ENCODE measurements around the gene CHN2.
"Not testable (repeated sequence)": the region's sequence is repeated elsewhere in the genome, so short reads cannot be mapped to it uniquely, and the experiment has no call there.

CHN2 gene

GRCh38 chr7:29190349-29191045, 4.1 kb upstream of the CHN2 start:
- no peak for DNase-seq

DNA sequence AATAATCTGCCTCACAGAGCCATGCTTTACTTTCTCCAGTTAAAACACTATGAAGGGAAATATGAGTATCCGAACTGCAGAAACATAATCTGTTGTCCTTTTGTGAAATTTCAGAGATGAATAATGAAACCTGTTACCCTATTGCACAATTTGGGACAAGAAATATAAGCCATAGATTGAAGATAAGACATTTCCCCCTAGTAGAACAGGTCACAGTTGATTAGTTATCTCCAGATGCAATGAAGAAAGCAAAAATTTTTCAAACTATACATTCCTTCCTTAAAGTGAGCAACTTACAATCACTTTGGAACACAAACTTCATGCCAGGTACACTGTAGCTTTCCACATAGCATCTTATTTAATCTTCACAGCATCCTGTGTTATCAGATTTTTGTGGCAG, 2.3 kb upstream of the CHN2 start:
- no peak for DNase-seq

DNA sequence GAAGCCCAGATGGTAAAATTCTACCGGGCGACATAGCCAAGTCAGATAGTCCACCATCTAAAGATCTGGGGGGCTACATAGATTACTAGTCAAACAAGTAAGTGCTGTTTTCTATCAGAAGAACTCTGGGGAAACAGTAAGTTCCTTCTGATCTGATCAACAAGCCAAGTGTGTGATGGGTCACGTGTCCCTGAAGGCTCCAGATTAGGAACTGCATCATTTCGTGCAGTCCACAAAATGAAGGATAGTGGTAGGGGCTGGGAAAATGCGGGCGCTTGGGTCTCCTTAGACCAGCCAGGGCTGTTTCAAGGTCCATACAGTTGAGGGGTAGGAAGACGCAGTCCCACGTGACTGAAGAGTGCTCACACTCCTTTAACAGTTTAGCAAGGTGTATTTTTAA, 1.8 kb upstream of the CHN2 start:
- DNase-seq: no peak

- no peak for DNase-seq
Measured at GRCh38 chr7:29193316-29194205, 1.0 kb upstream of the CHN2 start.

DNA sequence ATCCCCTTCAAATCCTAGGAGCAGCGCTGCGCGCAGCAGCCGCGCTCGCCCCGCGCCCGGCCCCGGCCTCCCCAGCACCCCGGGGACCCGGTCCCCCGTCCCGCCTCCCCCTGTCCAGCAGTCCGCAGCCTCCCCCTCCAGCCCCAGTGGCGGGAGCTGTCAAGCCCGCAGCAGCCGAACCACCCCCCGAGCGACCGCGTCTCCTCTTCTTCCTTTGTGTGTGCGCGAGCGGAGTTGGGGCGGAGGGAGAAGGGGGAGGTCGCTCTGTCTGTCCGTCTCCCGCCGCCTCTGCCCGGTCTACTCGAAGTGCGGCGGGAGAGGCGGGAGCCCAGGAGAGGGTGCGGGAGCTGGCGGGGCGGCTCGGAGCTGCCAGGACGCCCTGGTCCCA, 375 bp upstream of the CHN2 start:
- DNase-seq: peak; percentile 41

DNA sequence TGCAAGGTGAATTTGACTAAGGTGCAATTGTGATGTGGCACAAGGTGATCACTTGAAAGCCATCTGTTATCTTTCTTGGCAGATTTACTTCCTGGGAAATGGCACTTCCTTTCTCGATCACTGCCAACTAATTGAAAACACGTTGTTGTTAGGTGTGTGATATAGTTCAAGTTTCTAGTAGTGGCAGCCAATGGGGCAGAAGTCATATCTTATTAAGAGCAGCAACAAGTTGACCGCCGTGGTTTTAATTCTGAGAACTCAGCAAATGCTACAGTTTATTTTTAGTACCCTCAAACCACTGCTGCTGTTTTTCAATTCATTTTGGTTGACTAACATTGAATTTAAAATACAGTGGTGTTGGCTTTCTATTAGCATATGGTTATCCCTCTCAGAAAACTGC, 1.6 kb downstream of the CHN2 start:
- DNase-seq: peak; percentile 67

GRCh38 chr7:29196971-29197595, 2.5 kb downstream of the CHN2 start:
- no peak for DNase-seq

DNA sequence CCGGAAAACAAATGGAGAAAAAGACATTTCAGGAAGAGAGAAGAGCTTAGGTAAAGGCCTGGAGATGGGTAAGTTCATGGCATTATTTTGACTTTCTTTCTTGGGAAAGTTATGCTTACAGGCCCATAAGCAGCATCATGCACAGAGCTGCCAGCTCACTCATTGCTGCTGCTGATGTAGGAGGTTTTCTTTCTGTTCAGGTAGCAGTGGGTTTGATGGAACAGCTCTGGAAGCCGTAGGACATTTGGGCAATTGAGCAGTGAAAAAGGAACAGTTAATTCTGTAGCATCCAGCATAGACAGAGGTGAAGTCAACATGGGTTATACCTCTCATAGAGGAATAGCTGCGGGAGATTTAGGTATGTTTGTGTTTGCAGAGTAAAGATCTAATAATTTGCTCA, 3.3 kb downstream of the CHN2 start:
- DNase-seq: no peak

- no peak for DNase-seq
Measured at GRCh38 chr7:29199776-29200175, 5.2 kb downstream of the CHN2 start.

DNA sequence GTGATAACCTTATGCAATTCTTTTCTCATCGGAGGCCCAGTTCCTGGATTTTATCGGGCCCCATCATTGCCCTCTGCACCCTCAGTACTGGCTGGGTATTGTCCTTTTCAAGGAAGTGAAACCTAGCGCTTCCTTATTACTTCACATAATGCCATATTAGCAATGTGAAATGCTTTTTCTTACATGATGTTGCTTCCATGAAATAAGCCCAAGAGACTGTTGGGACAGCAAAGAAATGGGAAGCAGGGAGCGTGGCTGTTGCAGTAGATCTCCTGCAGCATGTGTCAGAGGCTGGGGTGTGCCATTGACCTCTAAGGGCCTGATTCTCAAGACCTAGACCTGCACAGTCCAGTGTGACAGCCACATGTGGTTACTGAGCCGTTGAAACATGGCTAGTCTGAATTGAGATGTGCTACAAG, 8.1 kb downstream of the CHN2 start:
- no peak for DNase-seq

DNA sequence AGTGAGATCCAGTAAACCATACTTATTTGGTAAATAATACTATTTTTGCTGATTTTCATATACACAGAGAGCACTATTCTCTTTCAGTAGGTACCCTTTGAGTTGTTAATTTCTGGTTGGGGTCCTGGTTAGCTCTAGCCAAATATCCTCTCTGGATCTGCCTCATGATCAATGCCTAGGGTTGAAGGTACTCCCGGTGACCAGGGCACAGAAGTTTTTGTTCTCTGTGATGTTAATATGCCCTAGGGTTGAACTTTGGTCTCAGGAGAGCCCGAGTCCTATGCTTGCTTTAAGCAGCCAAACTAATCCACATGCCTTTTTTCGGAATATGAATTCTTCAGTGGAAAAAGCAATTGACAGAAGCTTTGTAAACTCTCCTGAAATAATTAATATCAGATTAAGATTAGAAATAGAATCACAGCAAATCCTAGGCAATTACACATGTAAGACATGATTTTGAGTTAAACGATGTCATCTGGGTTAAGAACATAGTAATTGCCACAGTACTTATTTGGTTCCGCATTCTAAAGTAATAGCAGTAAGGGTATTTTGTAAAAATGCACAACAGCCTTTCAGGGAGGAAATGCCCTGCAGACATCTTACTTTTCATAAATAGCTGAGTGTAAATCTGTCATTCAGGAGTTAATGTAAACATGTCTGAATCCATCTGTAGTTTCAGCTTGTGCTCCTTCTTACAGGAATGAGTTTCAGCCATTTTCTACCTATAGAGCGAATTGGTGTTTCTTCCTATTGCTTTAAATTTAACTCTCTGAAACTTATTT, 10.1 kb downstream of the CHN2 start:
- DNase-seq: no peak

DNA sequence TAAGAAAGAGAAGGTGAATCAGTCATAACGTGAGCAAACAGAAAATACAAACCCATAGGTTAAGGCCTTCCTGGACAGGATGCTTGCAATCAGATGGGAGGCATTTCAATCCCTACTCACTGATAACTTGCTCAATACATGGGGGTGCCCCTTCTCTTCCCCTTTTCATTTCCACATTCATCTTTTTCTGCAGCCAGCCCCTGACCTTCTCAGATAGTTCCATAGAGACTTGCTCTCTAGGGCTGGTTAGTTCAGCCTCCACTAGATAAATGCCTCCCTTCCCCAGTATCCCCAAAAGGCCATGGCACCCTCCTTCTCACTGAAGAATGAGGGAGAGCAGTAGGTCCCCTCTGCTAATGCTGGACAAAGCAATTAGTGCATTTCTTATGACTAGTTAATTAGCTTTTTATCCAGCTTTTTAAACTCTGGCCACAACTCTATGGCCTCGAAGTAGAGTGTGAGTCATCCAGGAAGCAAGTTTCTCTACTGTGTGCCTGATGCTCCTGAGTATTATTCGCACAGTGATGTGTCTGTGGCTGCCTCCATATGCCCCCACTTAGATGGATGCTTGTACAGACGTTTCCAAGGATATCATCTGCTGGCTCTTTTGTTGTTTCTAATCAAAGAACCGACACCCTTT, 12.7 kb downstream of the CHN2 start:
- no peak for DNase-seq

- no peak for DNase-seq
Measured at GRCh38 chr7:29208410-29209250, 14.1 kb downstream of the CHN2 start.

GRCh38 chr7:29209745-29210144, 15.2 kb downstream of the CHN2 start:
- no peak for DNase-seq

DNA sequence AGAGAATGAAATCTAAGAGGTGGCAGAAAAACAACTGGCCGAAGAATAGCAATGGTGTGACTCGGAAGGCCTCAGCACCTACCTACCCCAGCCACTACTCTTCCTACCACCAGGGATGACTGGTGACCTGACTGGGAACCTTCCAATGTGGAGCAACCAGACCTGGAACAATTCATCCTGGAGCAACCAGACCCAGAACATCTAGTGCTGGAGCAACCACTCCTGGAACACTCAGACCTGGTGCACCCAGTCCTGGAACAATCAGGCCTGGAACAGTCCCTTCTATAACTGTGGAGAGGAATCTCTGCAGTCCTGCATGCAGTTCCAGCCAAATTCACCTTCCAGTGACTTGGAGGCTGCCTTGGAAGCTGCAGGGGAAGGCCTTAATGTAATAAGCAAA, 18.2 kb downstream of the CHN2 start:
- not testable (repeated sequence) for DNase-seq

DNA sequence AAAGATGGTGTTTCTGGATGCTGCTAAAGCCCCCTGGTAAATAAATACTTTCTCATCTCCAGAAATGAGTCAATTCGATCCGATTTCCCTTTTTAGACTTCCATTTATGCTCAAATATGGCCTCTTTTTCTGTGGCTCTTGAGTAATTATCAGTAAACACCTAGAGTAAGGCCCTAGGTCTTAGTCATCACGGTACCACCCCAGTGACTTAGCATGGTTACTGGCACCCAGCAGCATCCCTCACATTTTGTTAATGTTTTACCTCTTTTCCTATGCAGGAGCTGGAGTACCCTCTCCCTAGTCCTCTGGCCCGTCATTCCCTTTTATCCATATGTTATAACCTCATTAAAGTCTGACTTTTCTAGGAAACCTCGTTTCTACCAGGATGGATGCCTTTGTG, 19.5 kb downstream of the CHN2 start:
- DNase-seq: no peak

- no peak for DNase-seq
Measured at GRCh38 chr7:29214816-29215215, 20.2 kb downstream of the CHN2 start.

DNA sequence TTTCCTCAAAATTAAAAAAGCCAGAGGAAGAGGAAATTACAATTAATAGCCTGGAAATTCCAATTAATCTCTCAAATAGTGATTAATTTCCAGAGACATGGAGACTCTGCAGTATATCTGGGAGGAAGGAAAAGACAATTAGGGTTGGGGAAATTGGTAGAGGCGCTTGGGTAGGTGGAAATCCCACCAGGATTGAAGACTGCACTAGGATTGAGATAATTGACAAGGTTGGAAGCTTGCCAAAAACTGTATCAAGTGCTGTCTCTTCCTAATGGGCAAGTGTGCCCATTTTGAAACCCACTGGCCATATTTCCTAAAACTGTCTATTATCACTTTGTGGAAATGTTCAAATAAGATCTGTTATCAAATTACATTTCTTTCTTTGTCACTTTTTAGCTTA, 21.6 kb downstream of the CHN2 start:
- no peak for DNase-seq

- DNase-seq: no peak
Measured at GRCh38 chr7:29217113-29217512, 22.5 kb downstream of the CHN2 start.

GRCh38 chr7:29224726-29225125, 30.2 kb downstream of the CHN2 start:
- no peak for DNase-seq

DNA sequence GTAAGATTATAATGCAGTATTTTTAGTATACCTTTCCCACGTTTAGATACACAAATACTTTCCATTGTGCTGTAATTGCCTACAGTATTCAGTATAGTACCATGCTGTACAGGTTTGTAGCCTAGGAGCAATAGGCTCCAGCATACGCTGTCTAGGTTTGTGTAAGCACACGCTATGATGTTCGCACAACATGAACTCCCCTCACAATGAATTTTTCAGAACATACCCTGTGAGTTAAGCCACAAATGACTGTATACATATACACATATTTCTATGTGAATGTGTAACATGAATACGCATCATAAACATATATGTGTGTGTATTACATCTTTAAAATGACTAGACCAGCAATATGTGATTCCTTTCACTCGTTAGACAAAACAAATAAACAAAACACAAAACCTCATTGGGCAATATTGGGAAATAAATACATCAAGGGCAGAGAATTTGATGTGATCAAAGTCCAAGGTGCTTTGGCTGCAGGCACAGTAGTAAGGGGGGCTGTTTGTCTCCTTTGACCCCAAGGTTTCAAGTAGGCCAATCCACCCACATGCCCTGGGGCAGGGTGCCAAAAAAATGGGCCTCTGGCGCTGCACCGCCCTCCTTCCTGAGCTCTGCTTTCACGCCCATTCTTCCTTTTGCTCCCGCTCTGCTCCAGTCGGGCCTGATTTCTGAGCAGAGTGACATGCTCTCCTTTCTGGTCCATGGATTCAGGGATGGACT, 33.9 kb downstream of the CHN2 start:
- DNase-seq: no peak

Data from OCI-M1 (cell line).